Keratinocyte (primary cell): ENCODE data around the gene PRMT2.

Experiments used
- EZH2 ChIP-seq: IDR thresholded peaks from one replicate; pipeline ENCODE4 v1.6.1; 2012; ENCODE audit warnings: inconsistent platforms, mild to moderate bottlenecking, low read length, moderate library complexity
- TF ChIP-seq, protein P1 (sequence below), 3 experiments: IDR thresholded peaks in 1 of 3; conservative IDR thresholded peaks in 1 of 3; optimal IDR thresholded peaks in 1 of 3; 2 replicates in 2 of 3; 3 replicates in 1 of 3; pipeline versions ENCODE3 to v1.5.1; 2011; ENCODE audit warnings: low read length in 3 of 3, mild to moderate bottlenecking in 3 of 3, moderate library complexity in 2 of 3, control low read depth in 1 of 3, inconsistent platforms in 1 of 3; ENCODE audit not compliant: insufficient read depth in 2 of 3; ENCODE audit errors: extremely low read depth in 1 of 3

DNA sequence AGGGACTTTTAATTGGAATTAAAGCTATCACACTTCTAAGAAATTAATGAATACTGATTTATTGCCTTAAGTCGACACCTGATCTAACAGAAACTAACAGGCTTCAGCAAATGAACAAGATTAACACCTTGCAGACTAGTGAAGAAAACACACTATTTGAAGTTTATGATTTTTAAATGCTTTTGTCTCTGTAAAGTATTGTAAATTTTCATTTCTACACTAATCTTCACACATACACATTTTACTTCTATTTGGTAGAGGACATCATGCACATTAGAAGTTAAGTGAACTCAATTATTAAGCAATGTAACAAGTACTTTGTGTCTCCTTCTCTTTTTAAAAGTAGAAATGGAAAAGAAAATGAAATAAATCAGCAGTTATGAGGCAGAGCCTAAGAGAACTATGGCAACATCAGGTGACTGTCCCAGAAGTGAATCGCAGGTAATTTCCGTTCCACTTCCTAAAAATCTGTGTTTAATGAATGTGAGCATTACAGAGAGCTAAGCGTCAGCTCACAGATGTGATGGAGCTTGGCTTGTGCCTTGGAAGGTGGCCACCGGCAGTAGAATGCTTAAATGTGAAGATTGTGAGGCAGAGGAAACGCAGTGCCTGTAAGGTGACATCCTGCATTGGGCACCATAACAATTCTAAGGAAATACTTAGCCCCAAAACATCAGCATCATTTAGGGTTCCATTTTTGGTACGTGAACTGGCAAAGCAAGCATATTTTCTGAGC is 1.2 kb downstream of the PRMT2 start:
- TF ChIP-seq, protein P1, sequence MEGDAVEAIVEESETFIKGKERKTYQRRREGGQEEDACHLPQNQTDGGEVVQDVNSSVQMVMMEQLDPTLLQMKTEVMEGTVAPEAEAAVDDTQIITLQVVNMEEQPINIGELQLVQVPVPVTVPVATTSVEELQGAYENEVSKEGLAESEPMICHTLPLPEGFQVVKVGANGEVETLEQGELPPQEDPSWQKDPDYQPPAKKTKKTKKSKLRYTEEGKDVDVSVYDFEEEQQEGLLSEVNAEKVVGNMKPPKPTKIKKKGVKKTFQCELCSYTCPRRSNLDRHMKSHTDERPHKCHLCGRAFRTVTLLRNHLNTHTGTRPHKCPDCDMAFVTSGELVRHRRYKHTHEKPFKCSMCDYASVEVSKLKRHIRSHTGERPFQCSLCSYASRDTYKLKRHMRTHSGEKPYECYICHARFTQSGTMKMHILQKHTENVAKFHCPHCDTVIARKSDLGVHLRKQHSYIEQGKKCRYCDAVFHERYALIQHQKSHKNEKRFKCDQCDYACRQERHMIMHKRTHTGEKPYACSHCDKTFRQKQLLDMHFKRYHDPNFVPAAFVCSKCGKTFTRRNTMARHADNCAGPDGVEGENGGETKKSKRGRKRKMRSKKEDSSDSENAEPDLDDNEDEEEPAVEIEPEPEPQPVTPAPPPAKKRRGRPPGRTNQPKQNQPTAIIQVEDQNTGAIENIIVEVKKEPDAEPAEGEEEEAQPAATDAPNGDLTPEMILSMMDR (optimal IDR thresholded peaks at IDR 0.05 in 1 of 3, IDR thresholded peaks at IDR 0.05 in 1 of 3, conservative IDR thresholded peaks at IDR 0.05 in 1 of 3; ENCODE audit: extremely low read depth in 1 of 3, insufficient read depth in 2 of 3, low read length in 3 of 3) = no peak
- no peak for TF ChIP-seq EZH2
